Islet precursor cell (in vitro differentiated cells): ENCODE results near the gene ERBB2.
"Not testable (repeated sequence)": the region's sequence is repeated elsewhere in the genome, so short reads cannot be mapped to it uniquely, and the experiment has no call there.

Source experiments
- DNase-seq: peaks from one replicate; pipeline ENCODE4 v3.0.0-alpha.2; 2018

Gene ERBB2

DNA sequence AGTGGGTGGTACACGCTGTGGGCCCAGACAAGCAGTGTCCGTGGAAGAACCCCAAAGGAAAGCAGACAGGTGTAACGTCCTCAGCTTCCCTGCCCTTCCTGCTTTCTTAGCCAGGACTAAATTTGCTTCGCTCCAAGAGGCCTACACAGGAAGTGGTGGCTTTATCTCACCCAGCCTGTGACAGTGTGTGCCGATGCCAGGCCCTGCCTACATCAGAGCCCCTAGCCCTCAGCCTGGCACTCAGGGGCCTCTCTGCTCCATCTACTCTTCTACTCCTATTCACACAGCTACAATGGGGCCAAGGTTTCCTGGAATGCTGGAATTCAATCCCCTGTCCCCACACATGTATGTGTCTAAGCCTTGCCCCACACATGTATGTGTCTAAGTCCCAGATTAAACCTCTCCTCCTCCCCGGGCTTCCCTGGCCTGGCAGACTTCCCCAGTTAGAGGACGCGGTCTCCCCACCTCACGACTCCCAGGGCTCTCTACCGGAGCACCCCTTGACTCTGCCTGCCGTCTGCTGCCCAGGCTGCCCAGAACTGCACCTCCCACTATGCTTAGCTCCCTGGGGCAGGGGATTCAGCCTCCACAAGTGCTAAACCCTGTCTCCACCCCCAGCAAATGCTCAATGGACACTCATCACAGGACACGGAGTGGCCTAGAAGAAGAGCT lies 20.2 kb upstream of the ERBB2 start:
- DNase-seq = no peak

DNA sequence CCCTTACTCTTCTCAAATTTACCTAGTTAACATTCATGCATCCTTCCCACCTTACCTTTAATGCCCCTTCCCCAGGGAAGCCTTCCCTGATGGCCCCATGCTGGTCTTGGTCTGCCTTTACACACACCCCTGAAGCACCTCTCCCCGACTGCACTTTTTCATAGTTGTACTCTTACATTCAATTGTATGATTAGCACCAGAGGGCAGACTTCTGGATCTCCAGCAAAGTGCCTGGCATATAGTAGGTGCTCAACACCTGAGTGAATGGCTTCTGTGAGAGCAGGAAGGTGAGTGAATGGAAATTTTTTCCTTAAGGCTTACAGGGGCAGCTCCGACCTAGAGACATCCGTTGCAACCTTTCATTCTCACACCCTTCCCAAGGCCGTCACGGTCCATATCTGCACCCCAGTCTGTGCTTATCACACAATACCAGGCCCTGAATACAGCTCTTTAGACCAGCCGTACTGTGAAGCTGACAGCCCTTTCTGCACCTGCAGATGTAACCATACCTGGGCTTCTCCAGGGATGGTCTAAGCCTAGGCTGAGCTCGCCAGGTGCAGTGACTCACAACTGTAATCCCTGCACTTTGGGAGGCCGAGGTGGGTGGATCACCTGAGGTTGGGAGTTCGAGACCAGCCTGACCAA lies 16.4 kb upstream of the ERBB2 start:
- DNase-seq = no peak

DNA sequence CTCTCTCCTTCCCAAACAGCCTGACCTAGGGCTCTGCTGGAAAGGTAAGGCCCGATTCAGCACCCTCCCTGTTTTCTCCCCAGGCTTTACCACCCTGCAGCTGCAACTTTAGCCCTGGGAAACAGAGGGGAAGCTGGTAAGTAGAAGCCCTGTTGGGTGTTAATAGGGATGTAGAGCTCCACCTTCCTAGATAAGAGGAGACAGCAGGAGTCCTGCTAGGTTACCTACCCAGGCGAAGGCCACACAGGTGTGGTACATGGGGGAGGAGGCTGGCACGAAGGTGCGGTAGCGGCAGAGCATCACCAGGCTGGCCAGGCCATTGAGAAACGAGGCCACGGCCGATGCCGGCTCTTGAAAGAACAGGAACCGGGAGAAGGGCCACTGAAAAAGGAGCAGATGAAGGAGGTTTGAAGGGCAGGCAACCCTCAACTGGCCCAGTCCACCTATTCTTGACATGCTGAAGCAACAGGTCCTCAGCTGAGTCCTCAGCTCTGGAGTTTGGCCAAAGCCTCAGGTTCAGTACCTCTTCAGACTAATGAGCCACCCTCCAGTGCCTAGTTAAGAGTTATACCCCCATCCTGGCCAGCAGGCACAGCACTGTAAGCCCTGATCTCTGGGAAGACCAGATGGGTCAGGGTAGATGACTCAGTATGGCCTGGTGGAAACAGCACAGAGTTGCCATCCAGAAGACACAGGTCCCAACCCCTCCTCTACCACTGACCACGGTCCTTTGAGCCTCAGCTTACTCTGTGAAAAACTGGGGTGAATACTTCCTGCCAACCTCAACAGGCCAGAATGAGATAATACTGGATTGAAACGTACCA lies 15.3 kb upstream of the ERBB2 start:
- DNase-seq = no peak

DNA sequence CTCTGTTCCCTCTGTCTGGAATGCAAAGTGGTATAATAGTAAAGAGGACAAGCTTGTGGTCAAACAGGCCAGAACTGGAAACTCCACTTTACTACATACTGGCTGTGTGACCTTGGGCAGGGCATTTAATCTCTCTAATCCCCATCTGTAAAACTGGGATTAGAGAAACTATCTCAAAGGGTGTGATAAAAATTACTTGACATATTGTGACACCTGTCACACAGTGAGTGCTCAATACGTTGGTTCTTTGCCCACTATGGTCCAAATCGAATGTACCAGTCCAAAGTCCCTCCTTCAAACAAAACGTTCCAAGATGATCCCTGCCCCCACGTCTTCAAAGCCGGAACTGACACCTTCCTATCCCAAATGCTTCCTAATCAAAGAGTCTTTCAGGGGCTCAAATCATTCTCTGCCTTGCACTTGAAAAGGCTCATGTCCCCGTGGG lies 12.7 kb upstream of the ERBB2 start:
- DNase-seq = no peak

DNA sequence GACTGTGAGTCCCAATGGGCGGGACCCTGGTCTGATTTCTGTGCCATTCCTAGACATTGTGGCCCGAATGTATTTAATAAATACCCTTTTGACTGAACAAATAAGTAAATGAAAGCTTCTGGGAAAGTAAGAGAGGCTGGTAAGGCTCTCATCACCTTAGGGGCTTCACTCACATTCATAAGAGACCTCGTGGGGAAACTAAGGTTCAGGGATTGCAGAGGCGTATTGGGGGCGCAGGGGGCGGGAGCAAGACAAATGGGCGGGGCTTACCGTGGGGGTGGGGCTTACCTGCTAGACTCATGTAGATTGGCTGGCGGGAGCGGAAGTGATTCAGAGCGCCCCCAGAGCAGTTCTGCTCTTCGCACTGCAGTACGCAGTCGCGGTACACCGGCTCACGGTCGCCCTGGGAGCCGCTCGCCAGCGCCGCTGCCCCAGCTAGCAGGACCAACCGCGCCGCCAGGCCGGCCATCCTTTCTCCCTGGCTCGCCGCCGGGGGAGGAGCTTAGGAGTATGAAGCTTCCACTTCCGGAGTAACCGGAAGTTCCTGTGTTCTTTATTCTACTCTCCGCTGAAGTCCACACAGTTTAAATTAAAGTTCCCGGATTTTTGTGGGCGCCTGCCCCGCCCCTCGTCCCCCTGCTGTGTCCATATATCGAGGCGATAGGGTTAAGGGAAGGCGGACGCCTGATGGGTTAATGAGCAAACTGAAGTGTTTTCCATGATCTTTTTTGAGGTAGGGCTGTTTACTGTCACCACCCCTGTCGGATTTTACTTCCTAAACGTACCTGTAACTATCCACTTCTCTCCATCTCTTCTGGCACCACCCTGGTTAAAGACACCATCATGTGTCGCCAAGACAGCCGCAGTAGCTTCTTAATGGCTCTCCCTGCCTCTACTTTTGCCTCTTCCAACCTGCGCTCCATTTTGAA lies 12.1 kb upstream of the ERBB2 start, which contains the start of gene PGAP3:
Gene PGAP3 (minus strand): TSS at position 512 of the 929 bp plus-strand sequence. CDS start 43 bp downstream, at position 469.
- DNase-seq = peak; percentile 96

DNA sequence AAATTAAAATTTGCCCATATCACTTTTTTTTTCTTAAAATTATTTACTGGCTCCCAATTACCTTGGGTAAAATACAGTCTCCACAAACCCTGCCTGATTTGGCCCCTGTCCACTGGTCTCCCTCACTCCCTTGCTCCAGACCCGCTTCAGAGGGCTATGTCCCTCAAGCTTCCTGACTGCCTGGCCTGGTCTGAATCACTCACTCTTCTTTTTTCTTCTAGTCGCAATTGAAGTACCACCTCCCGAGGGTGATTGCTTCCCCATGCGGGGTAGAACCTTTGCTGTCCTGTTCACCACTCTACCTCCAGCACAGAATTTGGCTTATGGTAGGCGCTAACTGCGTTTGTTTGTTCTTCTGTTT lies 11.4 kb upstream of the ERBB2 start:
- DNase-seq = no peak

DNA sequence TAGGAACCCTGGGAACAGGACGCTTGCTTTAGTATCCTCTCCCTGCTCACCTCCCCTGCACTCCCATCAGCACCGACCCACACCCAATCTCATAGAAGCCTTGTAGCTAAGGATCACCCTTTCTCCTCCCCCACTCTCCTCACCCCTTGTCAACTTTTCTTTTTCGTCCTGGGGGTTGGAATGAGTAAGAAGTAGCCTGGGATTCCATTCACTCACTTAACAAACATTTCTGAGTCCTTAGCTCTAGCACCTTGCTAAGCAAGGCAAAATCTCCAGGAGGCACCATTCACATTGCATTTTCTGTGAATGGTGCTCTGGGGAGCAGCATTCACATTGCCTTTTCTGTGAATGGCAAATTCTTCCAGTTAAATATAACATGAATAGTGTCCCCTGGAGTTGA lies 10.9 kb upstream of the ERBB2 start:
- DNase-seq = no peak

GRCh38 chr17:39694593-39694992 lies 5.3 kb upstream of the ERBB2 start:
- no peak for DNase-seq

GRCh38 chr17:39695089-39695474 lies 4.8 kb upstream of the ERBB2 start:
- peak; percentile 96 for DNase-seq

DNA sequence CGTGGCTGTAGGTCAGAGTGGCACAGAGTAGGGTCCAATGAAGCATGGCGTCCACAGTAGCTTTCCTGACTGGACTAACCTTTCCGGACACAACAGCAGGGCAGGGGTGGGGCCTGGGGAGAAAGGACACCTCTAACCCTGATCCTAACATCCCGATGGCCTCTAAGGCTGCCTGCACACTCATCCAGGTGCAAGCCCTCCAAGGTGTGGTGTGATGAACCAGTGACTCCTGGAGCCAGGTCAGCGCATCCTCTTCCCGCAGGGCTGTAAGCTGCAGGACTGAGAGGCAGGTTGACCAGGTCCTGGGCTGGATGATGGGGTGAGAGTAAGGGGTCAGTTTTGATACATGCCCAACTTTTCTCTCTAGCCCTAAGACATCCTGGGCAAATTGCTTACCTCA lies 3.1 kb upstream of the ERBB2 start:
- DNase-seq = no peak

DNA sequence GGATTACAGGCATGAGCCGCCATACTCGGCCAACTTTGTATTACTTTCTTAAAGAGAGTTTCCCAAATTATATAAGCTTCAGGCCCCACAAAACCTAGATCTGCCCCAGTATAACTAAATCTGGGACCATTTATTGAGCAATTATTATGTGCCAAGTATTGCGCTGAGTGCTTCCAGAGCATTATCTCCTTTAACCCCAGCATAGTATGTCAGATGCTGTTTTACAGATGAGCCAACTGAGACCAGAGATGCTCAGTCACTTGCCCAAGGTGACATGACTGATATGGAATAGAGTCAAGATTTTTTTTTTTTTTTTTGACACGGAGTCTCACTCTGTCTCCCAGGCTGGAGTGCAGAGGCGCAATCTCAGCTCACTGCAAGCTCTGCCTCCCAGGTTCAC lies 1.9 kb upstream of the ERBB2 start:
- DNase-seq = no peak

DNA sequence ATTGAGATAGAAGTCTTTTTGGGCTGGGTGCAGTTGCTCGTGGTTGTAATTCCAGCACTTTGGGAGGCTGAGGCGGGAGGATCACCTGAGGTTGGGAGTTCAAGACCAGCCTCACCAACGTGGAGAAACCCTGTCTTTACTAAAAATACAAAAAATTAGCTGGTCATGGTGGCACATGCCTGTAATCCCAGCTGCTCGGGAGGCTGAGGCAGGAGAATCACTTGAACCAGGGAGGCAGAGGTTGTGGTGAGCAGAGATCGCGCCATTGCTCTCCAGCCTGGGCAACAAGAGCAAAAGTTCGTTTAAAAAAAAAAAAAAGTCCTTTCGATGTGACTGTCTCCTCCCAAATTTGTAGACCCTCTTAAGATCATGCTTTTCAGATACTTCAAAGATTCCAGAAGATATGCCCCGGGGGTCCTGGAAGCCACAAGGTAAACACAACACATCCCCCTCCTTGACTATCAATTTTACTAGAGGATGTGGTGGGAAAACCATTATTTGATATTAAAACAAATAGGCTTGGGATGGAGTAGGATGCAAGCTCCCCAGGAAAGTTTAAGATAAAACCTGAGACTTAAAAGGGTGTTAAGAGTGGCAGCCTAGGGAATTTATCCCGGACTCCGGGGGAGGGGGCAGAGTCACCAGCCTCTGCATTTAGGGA lies 577 bp upstream of the ERBB2 start:
- DNase-seq = not testable (repeated sequence)

DNA sequence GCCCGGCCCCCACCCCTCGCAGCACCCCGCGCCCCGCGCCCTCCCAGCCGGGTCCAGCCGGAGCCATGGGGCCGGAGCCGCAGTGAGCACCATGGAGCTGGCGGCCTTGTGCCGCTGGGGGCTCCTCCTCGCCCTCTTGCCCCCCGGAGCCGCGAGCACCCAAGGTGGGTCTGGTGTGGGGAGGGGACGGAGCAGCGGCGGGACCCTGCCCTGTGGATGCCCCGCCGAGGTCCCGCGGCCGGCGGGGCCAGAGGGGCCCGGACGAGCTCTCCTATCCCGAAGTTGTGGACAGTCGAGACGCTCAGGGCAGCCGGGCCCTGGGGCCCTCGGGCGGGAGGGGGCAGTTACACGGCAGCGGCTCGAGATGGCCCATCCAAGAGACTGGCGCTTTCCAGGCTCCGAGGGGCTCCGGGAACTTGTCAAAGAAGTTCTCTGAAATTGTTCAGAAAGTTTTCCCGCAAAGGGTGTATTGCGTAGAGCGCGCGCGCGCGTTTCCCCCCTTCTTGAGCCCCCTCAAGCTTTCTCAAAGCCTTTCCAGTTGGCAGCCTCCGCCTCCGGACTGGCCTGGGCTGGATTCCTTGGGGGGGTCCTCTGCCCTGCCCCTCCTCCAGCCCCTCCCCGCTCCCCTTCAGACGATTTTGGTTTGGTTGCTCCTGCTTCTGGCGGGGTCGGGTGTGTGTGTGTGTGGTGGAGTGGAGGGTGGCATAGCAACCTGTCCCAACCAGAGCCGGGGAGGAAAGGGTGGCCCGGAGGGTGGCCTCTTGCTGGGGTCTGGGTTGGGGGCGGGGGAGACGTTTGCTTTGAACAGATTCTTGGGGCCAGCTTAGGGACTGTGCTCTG lies 504 bp downstream of the ERBB2 start:
- peak; percentile 78 for DNase-seq

DNA sequence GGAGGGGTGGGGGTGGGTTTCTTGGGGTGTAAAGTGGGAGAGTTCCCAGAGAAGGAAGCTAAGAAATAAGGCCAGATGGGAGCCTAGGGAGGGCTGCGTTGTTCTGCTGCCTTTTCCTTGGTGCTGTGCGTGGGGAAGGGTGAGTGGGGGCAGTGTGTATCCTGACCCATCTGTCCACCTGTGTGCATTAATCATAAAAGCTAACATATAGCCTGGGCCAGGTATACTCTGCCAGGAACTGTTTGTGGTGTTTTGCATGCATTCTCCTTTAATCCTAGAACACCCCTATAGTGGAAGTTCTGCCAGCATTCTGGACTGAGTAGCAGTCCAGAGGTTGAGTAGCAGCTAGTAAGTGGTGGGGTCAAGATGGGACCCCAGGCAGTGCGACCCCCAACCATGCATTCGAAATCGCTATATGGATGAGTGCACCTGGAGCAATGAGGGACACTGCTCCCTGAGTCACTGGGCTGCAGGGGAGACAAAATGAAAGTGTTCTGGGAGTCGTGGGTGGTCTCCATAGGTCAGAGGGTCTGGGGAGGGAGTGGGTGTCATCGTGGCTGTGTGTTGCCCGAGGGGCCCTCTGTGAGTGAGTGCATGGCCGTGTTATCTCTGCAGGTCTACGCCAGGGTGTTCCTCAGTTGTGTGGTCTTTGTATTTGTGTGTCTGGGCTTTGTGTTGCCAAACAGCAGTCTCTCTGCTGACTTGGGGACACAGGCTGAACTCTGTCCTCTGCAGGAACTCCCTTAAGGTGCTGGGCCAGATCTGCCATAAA lies 1.3 kb downstream of the ERBB2 start:
- DNase-seq = peak; percentile 74

- no peak for DNase-seq
Measured at GRCh38 chr17:39701784-39702422, 2.0 kb downstream of the ERBB2 start.

DNA sequence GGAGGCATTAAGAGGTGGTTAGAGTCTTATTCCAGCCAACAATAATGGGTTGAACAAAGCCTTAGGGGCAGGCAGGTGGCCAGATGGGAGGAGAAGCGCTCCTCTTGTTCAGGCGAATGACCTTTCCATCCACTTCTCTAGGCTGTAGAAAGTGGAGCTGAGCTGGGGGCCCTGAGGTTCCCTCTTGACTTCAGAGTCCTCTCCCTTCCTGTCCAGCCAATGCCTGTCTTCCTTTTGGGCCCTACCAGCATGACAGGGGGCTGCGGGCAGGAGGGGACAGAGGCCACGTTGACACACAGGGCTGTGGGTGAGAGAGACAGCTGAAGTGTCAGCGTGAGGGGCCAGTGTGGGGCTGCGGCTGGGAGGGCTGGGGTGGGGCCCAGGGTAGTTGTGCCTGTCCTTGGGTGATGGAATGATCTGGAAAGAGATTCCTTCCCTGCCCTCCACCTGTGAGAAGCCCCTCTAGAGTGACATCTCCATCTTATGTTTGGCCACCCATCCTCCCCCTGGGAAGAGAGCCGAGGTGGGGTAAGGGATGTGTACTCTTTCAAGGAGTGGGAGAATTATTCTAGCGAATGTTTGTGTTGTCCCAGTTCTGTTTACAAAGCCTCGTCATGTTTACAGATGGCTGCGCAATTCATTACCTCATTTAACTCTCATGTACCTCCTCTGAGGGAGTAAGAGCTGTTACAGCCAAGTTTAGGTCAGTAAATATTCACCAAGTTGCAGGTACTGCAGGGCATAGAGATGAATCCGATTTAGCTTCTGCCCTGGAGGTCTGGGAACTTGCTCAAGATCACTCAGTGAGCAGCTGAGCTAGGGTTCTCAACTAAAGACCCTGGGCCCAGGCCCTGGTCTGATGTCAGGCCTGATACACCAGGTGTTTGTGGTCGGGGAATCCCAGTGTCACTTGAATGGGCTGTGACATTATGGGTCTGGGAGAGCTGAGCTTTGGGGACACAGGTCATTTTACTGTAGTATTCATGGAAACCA lies 3.3 kb downstream of the ERBB2 start:
- DNase-seq = no peak

DNA sequence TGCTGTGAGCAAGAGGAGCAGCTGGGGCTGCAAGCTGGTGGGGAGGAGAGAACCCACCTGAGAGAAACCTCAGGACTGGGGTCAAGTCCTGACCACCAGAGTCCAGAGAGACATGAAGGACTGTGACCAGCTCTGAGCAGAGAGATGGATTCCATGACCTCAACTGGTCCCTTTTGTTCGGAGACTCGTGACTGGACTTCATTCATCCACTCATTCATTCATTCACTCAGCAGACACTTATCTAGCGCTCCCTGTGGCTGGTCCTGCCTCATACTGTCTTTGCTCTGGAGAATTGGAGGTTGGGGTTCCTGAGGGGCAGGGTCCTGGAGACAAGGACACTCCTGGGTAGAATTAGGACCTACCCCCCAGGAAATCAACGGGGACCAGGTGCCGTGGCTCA lies 4.0 kb downstream of the ERBB2 start:
- no peak for DNase-seq

DNA sequence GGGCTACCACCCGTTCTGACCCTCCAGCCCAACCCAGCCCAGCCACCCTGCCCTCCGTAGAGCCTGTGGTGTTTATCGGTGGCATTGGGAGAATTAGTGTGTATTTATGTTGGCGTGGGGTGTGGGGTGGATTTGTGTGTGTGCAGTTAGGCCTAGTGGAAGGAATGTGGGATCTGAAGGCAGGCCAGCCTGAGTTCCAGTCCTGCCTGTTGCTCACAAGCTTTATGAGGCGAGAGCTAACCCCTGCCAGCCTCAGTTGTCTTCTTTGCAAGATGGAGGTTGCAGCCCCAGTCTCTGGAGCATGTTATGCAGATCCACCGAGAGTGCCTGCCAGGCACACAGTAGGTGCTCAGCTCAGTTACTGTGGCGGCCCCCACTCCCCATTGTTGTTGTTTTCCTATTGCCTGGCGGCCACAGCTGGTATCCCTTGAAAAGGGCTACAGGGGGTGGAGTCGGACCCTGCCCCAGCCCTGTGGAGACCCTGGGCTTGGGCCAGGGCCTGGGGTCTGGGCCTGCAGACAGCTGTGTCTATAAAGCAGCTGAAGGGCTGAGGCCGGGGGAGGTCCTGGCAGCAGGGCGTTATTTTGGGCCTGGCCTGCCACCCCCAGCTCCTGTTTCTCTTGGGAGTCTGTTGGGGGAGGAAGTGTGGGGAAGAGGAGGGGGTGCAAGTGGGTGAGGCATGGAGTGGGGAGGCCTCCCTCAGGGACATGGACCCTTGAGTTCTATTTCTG lies 5.1 kb downstream of the ERBB2 start:
- peak; percentile 68 for DNase-seq
